HFFc6 (cell line): Measurements from ENCODE around the gene GALNT15. TPM values are rescaled to one million over a fixed set of nuclear protein-coding genes. Genes with fewer than 3 reads are reported as not detected.

Experiments used
- DNase-seq: peaks from one replicate; pipeline ENCODE4 v3.0.0-alpha.2; 2018
- H3K27ac Mint-ChIP-seq: 2 replicates; pipeline ENCODE4 v1.8.0; 2020; ENCODE audit warnings: mild to moderate bottlenecking, mixed read lengths
- H3K27me3 Mint-ChIP-seq: 2 replicates; pipeline ENCODE4 v1.8.0; 2021; ENCODE audit warnings: mild to moderate bottlenecking, moderate library complexity, mixed read lengths; ENCODE audit not compliant: insufficient read depth
- H3K36me3 Mint-ChIP-seq: 2 replicates; pipeline ENCODE4 v1.8.0; 2021; ENCODE audit warnings: low read depth, mixed read lengths
- H3K4me1 Mint-ChIP-seq: 2 replicates; pipeline ENCODE4 v1.8.0; 2020; ENCODE audit warnings: low read depth, mixed read lengths
- H3K4me3 Mint-ChIP-seq: 2 replicates; pipeline ENCODE4 v1.8.0; 2020; ENCODE audit warnings: mild to moderate bottlenecking, moderate library complexity, mixed read lengths
- H3K9me3 Mint-ChIP-seq: 2 replicates; pipeline ENCODE4 v1.8.0; 2020; ENCODE audit warnings: mild to moderate bottlenecking, mixed read lengths
- total RNA-seq, 6 experiments: library from RNA; stranded (reverse); fragmentation: NEBNext Ultra II Directional; extraction: Animal tissue kit (Norgen Biotek cat#: 25700); gene quantifications; 2 replicates in 1 of 6; 3 replicates in 5 of 6; pipeline ENCODE4 v1.2.3, GENCODE V29; 2021
- TF ChIP-seq, protein P1 (sequence below): fragments of 200-600 bp; sonication (generic); IDR thresholded peaks from 2 replicates; pipeline ENCODE4 v1.5.0; 2021; ENCODE audit warnings: antibody characterized with exemption, mild to moderate bottlenecking

GALNT15 gene
- total RNA-seq, 6 experiments from 2014 or later: 5.5 to 7.2 (median 6.4) TPM

DNA sequence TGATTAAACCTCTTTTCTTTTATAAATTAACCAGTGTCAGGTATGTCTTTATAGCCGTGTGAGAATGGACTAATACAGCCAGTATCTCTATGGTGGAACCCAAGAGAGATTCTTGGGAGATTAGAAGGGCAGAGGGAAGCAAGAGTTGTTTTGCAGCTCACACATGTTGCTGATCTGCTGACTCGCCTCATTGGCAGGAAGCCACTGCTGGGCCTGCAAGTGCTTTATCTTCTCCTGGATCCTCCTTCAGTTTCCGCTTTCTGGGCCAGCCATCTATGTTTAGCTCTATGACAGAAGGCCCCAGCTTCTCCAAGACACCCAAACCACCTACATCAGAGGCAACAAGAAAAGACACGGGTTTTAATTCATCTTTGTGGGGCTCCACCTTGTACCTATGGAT lies 23.4 kb upstream of the GALNT15 start:
- H3K36me3 Mint-ChIP-seq: peaks cover 32% of the 10 kb centered on the region
- H3K4me1 Mint-ChIP-seq: peaks cover 37% of the 10 kb centered on the region
- no peak overlapping the region for H3K4me3 Mint-ChIP-seq
- TF ChIP-seq, protein P1, sequence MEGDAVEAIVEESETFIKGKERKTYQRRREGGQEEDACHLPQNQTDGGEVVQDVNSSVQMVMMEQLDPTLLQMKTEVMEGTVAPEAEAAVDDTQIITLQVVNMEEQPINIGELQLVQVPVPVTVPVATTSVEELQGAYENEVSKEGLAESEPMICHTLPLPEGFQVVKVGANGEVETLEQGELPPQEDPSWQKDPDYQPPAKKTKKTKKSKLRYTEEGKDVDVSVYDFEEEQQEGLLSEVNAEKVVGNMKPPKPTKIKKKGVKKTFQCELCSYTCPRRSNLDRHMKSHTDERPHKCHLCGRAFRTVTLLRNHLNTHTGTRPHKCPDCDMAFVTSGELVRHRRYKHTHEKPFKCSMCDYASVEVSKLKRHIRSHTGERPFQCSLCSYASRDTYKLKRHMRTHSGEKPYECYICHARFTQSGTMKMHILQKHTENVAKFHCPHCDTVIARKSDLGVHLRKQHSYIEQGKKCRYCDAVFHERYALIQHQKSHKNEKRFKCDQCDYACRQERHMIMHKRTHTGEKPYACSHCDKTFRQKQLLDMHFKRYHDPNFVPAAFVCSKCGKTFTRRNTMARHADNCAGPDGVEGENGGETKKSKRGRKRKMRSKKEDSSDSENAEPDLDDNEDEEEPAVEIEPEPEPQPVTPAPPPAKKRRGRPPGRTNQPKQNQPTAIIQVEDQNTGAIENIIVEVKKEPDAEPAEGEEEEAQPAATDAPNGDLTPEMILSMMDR: no peak
- no peak overlapping the region for H3K27ac Mint-ChIP-seq
- H3K9me3 Mint-ChIP-seq: peaks cover 22% of the 10 kb centered on the region
- DNase-seq: no peak
- no peaks in the 10 kb centered on the region; the same call in 1 of the 2 replicates for H3K27me3 Mint-ChIP-seq

DNA sequence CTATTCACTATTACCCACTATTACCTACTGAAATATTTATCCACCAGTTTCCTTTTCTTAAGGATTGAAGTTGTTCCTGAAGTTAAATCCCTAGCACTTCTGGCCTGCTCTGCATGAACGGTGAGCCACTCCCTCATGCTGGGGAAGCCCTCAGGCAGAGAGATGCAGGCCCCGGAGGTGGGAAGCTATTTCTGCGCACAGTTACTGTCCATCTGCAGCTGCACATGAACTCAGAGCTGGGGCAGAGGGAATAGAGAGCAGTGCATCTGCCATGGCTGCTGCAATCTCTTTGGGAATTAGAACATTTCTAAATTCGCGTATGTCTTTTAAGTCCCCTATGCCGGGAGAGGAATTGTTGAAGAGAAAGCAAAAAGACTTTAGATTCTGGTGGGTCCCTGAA lies 6.3 kb upstream of the GALNT15 start:
- H3K36me3 Mint-ChIP-seq: peaks cover 24% of the 10 kb centered on the region
- TF ChIP-seq, protein P1: no peak
- H3K9me3 Mint-ChIP-seq: peaks cover 8% of the 10 kb centered on the region; the same call in 1 of the 2 replicates
- no peak for DNase-seq
- H3K27me3 Mint-ChIP-seq: peaks cover 14% of the 10 kb centered on the region
- no peak overlapping the region for H3K27ac Mint-ChIP-seq
- H3K4me3 Mint-ChIP-seq: no peak overlapping the region
- H3K4me1 Mint-ChIP-seq: peaks cover 20% of the 10 kb centered on the region

DNA sequence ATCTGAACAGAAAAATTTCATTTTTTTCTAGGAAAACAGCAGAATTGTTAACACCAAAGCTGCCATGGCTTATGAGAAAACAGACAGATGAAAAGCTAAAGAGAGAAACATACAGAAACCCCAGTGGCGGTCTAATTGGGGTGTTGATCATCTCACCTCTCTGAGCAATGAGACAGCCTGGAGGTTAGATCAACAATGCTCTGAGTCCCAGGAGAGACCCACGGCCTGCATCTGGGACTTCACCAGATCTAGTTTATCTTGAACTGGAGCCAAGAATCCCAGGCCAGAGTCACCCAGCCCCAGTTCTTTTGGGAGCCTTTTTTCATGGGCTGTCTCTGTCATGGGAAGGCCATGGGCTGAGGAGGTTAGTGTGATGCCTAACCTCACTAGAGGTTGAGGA lies 3.5 kb upstream of the GALNT15 start:
- Mint-ChIP-seq H3K4me1 (peaks cover 44% of the 10 kb centered on the region), H3K4me3 (no peak overlapping the region), H3K27me3 (peaks cover 4% of the 10 kb centered on the region), H3K9me3 (no peaks in the 10 kb centered on the region), H3K27ac (no peak overlapping the region), H3K36me3 (peaks cover 10% of the 10 kb centered on the region)
- DNase-seq: no peak
- TF ChIP-seq, protein P1: no peak

DNA sequence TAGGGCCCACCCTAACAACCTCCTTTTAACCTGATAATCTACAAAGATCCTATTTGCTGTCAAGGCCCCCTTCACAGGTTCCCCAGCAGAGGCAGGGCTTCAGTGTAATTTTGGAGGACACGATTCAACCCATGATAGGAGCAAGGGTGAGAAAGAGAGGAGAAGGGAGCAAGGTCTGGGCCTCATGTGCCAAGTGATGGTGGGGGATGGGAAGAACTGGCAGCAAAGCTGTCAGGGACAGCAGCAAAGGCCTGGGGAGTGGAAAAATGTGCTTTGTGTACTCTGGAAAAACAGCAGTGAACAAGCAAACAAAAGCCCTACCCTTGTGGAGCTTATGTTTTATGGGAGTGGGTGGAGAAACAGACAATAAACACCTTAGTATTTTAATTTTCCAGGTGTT lies 2.7 kb upstream of the GALNT15 start:
- Mint-ChIP-seq H3K36me3 (peaks cover 10% of the 10 kb centered on the region), H3K27ac (no peak overlapping the region), H3K27me3 (peaks cover 4% of the 10 kb centered on the region), H3K4me3 (no peak overlapping the region), H3K9me3 (no peaks in the 10 kb centered on the region), H3K4me1 (peaks cover 53% of the 10 kb centered on the region)
- DNase-seq: no peak
- TF ChIP-seq, protein P1: no peak

DNA sequence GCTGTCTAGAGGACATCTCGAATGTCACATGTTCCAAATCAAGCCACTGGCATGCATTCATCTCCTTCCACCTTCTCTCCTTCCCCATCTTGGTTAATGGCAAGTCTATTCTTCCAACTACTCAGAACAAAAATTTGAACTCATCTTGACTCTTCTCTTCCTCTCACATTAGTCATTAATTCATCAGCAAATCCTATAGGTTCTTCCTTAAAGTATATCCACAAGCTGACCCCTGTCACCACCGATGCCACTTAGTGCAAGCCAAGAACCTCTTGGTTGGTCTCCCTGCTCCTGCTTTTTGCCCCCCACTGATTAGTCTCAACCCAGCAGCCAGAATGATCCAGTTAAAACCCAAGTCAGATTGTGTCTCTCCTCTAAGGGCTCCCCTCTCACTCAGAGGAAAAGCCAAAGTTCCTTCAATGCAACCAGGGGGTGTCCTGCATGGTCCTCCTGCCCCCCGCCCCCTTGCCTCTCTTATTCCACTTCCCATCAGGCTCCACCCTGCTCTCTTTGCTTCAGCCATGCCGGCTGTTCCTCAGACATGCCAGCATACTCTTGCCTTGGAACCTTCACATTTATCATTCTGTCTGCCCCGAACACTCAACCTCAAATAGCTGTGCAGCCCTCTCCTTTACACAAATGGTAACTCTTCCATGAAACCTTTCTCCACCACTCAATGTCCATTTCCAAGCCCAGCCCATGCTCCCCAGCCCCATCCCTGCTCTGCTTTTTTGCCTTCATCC lies 1.0 kb upstream of the GALNT15 start:
- Mint-ChIP-seq H3K4me3 (peak overlapping the region; percentile 87), H3K27me3 (peaks cover 3% of the 10 kb centered on the region), H3K9me3 (no peaks in the 10 kb centered on the region), H3K27ac (peak overlapping the region; percentile 94), H3K4me1 (peaks cover 69% of the 10 kb centered on the region), H3K36me3 (peaks cover 10% of the 10 kb centered on the region)
- no peak for DNase-seq
- TF ChIP-seq, protein P1: no peak
